Suprapubic skin (tissue), 3 donors: Measurements from ENCODE around the gene BRD3OS.
"Not testable (repeated sequence)": the region's sequence is repeated elsewhere in the genome, so short reads cannot be mapped to it uniquely, and the experiment has no call there.

Experiments
- POLR2A ChIP-seq, 2 donors: fragments of 450-650 bp; IDR thresholded peaks; one replicate each; pipeline ENCODE4 v1.6.1; 2017; ENCODE audit warnings: antibody characterized with exemption in 2 of 2, mild to moderate bottlenecking in 2 of 2, moderate library complexity in 2 of 2
- TF ChIP-seq, protein P1 (sequence below), 2 donors: fragments of 200-600 bp in 1 of 2; fragments of 450-650 bp in 1 of 2; sonication (generic) in 1 of 2; IDR thresholded peaks; one replicate each; pipeline ENCODE4 v1.5.1; 2016 to 2019; ENCODE audit warnings: antibody characterized with exemption in 2 of 2, mild to moderate bottlenecking in 1 of 2, moderate library complexity in 1 of 2

DNA sequence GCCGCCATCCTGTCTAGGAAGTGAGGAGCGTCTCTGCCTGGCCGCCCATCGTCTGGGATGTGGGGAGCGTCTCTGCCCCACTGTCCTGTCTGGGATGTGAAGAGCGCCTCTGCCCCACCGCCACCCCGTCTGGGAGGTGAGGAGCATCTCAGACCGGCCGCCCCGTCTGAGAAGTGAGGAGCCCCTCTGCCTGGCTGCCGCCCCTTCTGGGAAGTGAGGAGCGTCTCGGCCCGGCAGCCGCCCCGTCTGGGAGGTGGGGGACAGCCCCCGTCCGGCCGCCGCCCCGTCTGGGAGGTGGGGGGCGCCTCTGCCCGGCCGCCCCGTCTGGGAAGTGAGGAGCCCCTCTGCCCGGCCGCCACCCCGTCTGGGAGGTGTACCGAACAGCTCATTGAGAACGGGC is 50.4 kb downstream of the BRD3OS start:
- TF ChIP-seq, protein P1, sequence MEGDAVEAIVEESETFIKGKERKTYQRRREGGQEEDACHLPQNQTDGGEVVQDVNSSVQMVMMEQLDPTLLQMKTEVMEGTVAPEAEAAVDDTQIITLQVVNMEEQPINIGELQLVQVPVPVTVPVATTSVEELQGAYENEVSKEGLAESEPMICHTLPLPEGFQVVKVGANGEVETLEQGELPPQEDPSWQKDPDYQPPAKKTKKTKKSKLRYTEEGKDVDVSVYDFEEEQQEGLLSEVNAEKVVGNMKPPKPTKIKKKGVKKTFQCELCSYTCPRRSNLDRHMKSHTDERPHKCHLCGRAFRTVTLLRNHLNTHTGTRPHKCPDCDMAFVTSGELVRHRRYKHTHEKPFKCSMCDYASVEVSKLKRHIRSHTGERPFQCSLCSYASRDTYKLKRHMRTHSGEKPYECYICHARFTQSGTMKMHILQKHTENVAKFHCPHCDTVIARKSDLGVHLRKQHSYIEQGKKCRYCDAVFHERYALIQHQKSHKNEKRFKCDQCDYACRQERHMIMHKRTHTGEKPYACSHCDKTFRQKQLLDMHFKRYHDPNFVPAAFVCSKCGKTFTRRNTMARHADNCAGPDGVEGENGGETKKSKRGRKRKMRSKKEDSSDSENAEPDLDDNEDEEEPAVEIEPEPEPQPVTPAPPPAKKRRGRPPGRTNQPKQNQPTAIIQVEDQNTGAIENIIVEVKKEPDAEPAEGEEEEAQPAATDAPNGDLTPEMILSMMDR (IDR thresholded peaks at IDR 0.05): not testable (repeated sequence)
- TF ChIP-seq POLR2A (IDR thresholded peaks at IDR 0.05): not testable (repeated sequence)
